ENCODE data around the gene WAC.

Gene WAC

DNA sequence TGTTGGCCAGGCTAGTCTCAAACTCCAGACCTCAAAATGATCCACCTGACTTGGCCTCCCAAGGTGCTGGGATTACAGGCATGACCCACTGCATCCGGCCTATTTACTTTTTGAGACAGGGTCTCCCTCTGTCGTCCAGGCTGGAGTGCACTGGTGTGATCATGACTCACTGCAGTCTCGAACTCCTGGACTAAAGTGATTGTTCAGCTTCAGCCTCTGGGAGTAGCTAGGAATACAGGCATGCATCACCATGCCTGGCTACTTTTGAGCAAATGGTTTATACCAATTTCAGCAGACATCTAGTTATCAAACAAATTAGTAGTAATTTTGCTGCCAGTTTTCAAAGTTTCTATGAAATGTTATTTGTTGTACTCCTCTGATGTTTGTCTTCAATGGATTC is 2.2 kb upstream of the WAC start:
- in situ Hi-C loops (cut with HindIII; ENCODE audit: low sequenced_read_pairs): no loop called here

DNA sequence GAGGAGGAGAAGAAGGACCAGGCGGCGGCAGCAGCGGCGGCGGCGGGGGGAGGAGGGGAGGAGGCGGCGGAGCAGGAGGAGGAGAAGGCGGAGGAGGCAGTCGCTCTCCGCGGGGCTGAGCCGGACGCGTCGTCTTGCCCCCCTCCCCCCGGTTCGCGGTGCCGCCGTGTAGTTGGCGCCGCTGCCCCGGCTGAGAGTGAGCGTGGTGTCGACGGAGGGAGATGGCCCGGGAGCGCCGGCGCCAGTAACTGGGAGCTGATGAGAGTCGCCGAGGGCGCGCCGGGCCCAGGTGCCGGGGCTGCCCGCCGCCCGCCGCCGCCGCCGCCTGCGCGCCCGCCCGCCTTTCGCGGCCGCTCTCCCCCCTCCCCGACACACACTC is 257 bp downstream of the WAC start:
- in situ Hi-C loops (cut with HindIII; ENCODE audit: low sequenced_read_pairs): no loop called here

DNA sequence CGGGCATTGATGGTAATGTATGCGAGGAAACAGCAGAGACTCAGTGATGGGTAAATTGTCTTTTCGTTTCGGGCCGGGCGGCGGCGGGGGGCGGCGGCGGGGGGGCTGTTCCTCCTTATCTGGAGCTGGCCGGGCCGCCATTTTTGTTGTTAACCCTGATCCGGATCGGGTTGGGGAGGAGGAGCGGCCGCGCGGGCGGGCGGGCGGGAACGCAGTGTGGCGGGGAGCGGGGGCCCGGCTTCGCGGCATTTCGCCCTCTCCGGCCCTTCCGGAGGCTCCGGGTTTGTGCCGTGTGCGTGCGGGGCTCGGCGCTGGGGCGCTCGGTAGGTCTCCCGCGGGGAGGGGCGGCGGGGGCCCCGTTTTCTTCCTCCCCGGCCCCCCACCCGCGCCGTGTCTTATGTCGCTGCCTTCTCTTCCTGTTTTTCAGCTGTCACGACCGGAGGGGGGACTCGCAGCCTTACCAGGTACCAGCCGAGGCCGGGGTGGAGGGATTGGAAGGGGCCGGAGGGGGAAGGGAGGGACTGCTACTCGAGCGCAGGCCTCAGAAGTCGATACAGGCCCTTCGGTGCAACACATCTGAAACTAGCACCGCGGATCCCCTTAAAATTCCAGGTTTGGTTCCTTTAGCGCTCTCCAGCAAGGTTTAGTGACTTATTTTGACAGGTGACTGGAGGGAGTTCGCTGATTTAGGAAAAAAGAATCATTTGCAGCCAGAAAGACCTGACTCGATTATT is 820 bp downstream of the WAC start:
- in situ Hi-C loops (cut with HindIII; ENCODE audit: low sequenced_read_pairs): no loop called here

DNA sequence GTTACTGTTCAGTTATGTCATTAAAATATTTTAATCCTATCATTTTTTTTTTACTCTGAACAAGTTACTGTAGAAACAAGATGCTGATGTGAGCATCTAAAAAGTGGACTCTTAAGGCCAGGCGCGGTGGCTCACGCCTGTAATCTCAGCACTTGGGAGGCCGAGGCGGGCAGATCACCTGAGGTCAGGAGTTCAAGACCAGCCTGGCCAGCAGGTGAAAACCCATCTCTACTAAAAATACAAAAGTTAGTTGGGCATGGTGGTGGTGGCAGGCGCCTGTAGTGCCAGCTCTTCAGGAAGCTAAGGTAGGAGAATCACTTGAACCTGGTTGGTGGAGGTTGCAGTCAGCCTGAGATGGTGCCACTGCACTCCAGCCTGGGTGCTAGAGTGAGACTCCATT is 2.9 kb downstream of the WAC start:
- in situ Hi-C loops (cut with HindIII; ENCODE audit: low sequenced_read_pairs): no loop called here

DNA sequence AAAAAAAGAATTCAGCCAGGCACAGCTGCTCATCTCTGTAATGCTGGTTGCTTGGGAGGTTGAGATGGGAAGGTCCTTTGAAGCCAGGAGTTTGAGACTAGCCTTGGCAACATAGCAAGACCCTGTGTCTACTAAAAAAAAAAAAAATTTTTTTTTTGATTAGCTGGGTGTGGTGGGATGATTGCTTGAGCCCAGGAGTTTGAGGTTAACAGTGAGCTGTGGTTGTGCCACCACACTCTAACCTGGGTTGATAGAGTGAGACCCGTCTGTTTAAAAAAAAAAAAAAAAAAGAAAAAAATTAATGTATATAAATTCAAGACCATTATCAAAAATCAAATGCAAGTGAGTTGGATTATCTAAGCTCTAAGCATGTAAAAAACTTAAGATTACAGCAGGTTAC is 5.7 kb downstream of the WAC start:
- in situ Hi-C loops (cut with HindIII; ENCODE audit: low sequenced_read_pairs): no loop called here

DNA sequence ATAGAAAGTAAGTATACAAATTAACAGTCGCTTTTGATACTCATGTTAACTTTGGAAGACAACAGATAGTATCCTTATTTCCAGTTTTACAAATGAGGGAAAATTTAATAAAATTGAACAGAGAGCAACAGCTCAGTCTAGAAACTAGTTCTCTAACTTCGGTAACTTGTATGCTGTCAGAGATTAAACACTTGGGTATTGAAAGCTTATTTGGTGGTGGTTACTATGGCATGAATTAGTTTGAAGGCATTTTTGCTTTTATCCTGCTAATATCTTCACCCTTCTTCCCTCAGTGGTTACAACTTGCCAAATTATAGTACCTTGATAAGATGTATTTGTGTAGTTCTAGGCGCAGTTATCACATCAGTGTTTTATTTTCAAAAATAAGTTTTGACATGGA is 7.2 kb downstream of the WAC start:
- in situ Hi-C loops (cut with HindIII; ENCODE audit: low sequenced_read_pairs): no loop called here

DNA sequence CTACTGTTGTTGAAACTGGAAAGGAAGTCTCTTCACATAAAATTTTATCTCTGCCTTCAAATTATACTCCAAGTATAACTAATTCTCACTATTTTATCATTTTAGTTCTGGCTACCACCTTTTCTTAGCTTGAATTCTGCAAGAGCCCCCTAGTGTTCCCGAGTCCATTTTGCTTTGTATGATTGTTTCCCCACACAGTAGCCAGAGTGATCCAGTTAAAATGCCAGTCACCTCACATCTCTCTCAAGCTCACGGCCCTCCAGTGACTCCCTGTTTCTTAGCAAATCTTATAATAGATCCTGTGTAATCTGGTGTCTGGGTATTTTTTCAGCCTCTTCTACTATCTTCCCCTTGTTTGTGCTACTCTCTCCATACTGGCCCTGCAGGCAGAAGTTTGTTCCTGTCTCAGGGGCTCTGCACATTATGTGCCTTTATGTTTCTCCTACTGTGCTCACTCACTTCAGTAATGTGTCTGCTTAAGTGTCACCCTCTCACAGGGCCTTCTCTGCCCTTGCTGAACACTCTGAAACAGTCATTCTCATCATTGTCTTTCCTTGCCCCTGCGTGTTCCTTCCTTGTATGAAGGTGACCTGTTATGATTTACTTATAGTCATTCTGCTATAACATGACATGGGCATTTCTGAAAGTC is 8.9 kb downstream of the WAC start:
- in situ Hi-C loops (cut with HindIII; ENCODE audit: low sequenced_read_pairs): no loop called here

DNA sequence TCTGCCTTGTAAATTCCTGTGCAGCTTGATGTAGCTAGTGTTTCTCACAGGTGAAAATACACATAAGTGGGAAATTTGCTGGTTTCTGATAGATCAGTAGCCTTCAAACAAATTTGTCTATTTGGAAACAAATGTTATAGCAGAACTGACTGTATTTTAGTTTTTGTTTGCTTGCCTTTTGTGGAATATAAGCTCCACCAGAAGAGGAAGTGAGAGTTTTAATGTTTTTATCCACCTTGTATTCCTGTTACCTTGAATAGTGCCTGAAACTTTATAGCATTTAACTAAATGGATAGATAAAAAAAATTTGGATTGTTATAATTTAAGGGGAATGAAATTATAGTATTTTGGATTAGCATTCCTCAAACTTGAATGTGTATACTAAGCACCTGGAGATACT is 9.8 kb downstream of the WAC start:
- in situ Hi-C loops (cut with HindIII; ENCODE audit: low sequenced_read_pairs): no loop called here

DNA sequence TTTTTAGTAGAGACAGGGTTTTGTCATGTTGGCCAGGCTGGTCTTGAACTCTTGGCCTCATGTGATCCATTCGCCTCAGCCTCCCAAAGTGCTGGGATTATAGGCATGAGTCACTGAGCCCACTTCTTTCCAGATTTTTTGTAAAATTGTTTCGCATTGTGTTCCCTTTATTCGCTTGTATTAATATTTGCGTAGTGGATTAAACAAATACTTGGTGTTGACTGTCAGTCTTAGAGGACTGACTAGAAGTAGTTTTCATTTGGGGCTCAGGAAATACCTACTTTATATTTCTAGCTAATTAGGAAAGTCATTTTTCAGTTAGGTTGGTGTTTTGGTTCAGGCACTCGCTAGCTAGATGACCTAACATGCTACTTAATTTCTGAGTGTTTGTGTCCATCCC is 11.1 kb downstream of the WAC start:
- in situ Hi-C loops (cut with HindIII; ENCODE audit: low sequenced_read_pairs): no loop called here

DNA sequence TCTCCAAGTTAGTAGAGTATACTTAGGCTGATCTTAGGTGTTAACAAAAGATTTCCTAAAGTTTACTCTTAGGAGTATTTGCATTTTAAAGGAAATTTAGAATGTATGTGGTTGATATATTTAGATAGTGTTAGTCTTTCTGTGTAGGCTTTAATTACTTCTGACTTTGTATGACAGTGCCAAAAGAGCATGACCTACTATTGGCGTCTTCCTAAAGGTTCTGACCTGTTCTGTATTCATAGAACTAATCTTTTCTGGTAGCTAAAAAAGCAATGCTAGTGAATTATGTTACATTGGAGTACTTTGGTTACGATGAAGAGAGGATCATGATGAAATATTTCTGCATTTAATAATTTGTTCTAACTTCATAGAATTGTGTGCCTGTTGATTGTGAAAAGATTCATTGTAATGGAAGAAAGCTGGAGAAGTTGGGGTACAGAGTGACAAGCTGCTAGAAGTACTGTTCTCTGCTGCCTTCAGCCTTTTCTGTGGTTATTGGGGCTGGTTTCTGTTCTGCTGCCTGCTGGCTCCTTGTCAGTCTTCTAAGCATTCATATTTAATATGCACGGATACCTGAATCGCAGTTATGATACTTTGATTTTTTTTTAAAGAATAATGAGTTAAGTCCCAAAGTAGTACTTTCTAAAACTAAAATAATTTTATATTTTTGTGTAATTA is 13.2 kb downstream of the WAC start:
- in situ Hi-C loops (cut with HindIII; ENCODE audit: low sequenced_read_pairs): loop anchor here (5.0 kb wide), 1 partner anchor 36 kb away; no protein-coding TSS in a partner anchor

DNA sequence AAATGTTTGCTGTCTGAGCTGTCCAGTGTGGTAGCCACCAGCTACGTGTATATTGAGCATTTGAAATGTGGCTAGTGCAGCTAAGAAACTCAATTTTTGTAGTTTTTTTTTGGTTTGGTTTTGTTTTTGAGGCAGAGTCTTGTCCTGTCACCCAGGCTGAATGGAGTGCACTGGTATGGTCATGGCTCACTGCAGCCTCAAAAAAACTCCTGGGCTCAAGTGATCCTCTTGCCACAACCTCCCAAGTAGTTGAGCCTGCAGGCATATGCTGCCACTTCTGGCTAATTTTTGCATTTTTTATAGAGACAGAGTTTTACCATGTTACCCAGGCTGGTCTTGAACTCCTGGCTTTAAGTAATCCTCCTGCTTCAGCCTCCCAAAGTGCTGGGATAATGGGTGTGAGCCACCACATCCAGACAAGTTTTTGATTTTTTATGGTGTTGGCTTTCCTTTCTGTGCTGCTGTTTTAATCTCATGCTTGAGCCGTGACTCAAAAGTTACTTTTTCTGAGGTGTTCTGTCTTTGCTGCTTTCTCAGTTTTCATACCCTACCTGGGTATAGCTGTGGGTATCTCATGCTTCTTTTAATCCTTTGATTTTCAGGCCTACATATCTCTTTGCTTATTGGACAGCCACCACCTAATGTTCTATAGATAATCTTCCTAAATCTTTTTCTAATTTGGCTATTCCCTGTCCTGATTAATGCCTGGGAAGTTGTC is 16.0 kb downstream of the WAC start:
- in situ Hi-C loops (cut with HindIII; ENCODE audit: low sequenced_read_pairs): loop anchor here (5.0 kb wide), 1 partner anchor 33 kb away; no protein-coding TSS in a partner anchor

DNA sequence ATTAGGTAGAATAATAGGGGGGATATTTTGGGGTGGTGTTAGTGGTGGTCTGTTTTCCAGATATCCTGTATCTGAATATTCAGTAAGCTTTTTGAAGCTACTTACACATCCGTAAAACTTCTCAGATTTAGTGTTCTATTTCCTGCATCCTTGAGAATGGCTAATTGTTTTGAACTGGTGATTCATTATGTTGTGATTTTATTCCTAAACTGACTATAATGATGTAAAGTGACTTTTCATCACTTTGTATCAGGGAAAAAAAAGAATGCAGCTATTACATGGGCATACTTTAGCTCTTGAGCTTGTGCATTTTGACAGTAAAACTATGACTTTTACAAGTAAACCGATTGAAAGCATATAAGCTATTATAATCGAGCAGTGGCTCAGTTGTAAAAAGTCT is 18.2 kb downstream of the WAC start:
- in situ Hi-C loops (cut with HindIII; ENCODE audit: low sequenced_read_pairs): no loop called here

DNA sequence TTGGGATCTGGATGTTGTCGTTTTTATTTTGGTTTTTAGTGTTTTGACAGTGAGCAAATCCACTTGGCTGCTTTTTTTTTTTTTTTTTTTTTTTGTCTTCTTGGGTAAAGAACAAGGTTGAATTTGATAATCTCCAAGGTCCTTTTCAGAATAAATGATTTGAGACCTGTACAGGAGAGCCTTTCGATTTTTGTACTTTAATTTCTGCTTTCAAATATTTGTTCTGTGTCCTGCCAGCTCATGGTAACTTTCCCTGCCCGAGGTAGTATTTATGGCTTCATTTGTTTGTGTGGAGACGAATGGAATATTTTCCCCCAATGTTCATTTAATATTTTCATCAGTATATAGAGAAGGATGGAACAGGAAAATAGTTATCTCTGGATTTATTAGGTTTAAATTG is 19.9 kb downstream of the WAC start:
- in situ Hi-C loops (cut with HindIII; ENCODE audit: low sequenced_read_pairs): no loop called here

DNA sequence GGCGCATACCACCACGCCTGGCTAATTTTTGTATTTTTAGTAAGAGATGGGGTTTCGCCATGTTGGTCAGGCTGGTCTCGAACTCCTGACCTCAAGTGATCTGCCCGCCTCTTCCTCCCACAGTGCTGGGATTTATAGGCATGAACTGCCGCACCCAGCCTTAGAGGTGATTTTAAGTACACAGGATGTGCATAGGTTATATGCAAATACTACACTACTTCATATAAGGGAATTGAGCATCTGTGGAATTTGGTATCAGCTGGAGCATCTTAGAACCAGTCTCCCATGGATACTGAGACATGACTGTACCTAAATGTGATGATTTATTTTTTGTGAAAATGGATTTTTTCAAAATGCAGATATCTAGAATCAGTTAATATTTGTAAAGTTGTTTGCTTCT is 21.1 kb downstream of the WAC start:
- in situ Hi-C loops (cut with HindIII; ENCODE audit: low sequenced_read_pairs): no loop called here

DNA sequence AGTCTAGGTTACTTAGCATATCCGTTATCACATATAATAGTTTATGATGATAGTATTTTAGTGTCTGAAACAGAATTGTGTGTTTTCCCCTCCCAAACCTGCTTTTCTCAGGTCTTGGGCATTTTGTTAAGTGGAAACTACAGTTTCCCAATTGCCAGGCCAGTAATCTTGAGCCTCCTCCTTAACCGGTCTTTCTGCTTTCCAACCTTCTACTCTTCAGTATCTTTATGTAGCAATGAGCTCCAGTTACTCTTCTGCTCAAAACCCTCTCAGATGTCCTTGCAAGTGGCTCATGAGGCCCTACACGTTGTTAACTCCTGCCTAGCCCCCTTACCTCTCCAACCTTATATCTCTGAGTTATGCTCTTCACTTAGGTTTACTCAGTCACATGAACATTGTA is 22.0 kb downstream of the WAC start:
- in situ Hi-C loops (cut with HindIII; ENCODE audit: low sequenced_read_pairs): no loop called here

DNA sequence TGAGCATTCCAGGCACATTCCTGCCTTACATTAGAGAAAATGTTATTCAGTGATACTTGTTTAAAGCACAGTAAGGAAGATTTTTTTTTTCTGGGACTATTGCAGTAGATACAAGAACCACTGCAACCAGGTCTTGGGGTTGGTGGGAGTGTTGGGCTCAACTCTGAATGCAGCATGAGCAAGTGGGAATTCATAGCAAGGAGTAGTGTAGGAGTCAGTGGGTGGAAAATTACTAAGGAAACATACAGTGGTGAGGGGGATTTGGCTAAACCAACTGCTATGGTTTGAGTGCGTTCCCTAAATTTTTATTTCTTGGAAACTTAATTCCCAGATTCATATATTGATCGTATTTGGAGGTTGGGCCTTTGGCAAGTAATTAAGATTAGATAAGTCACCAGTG is 22.4 kb downstream of the WAC start:
- in situ Hi-C loops (cut with HindIII; ENCODE audit: low sequenced_read_pairs): no loop called here

DNA sequence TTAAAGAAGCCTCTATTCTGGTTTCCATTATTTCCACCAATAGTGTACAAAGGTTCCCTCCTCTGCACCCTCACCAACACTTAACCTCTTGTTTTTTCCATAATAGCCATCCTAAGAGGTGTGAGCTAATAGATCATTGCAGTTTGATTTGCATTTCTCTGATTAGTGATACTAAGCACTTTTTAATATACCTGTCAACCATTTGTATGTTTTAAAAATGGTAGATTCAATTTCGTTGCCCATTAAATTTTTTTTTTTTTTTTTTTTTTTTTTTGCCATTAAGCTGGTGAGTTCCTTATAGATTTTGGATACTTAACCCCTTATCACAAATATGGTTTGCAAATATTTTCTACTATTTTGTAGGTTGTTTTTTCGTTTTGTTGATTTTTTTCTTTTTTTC is 23.2 kb downstream of the WAC start:
- in situ Hi-C loops (cut with HindIII; ENCODE audit: low sequenced_read_pairs): no loop called here

DNA sequence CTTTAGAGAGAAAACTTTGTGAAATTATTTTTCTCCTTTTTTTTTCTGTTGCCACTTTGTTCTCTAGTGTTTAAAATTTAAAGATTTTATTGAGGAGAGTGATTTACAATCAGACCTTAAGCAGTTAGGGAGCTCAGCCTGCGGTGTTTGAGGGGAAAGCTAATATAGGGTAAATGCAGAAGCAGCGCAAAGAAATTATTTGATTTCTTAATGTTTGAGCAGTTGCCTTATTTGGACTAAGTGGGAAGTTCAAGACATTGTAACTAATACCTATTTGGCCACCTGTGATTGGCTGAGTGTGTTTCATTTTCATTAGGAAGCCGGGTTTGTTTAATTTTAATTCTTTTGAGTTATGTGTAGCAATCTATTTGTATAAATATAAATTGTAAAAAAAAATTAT is 25.3 kb downstream of the WAC start:
- in situ Hi-C loops (cut with HindIII; ENCODE audit: low sequenced_read_pairs): no loop called here

DNA sequence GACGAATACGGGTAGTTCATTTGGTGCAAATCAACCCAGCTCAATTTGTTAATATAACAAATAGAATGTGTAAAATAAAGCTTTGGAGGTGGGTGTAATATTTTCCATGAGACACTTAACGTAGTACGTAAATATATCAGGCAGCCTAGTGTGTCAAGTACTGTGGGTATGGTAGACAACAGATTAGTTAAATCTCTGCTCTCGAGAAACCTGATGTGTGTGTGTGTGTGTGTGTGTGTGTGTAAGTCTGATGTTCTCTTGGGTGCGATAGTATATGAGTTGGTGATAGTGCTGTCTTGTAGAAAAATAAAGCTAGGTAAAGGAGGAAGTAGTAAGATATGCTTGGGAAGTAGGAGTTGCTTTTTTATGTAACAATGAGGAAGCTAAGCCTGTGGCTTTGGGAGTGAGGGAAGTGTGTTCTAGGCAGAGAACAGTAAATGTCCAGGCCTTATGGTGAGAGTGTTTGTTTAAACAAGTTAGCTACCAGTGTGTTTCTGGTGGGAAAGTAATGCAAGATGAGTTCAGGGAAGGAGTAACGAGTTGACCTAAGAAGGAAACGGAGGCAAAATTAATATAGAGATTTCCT is 26.1 kb downstream of the WAC start:
- in situ Hi-C loops (cut with HindIII; ENCODE audit: low sequenced_read_pairs): no loop called here

DNA sequence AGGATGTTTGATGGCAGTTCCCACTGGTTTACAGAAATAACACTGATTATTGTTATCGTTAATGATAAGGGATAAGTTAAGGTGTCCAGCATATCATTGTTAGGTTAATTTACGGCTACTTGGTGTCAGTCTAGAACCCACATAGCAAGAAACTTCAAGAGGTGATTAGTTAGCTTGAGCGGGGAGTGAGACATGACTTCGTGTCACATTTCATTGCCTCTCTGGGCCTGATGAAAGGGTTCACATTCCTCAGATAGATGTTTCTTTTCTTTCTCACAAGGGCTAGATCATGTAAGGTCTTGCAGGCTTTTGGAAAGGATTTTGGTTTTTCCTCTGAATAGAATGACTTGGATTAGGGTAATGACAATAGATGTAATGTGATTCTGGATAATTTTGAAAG is 26.7 kb downstream of the WAC start:
- in situ Hi-C loops (cut with HindIII; ENCODE audit: low sequenced_read_pairs): no loop called here

DNA sequence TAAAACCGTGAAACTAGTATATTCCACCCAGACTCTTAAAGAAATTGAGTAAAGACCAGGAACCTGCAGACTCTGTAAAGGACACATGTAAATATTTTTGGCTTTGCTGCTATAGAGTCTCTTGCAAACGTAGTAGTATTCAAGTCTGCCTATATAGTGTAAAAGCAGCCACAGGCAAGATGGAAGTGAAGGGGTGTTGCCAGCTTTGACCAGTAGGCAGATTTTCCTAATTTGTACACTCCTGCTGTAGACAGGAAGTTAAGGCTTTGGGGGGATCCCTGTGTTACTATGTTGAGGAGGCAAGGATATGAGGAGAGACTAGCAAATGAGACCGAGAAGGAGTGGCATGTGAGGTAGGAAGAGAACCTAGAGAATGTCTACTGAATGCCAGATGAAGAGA is 27.7 kb downstream of the WAC start:
- in situ Hi-C loops (cut with HindIII; ENCODE audit: low sequenced_read_pairs): no loop called here

Data from endothelial cell of hepatic sinusoid (primary cell).